Panc1 (cell line): ENCODE measurements around the gene MYL3. TPM values are rescaled to one million over a fixed set of nuclear protein-coding genes. Genes with fewer than 3 reads are reported as not detected.

Experiments
- ATAC-seq: fragments of 200-7000 bp; cut with Tn5 transposase; 2 replicates; pipeline ENCODE4 v1.9.1; 2020; ENCODE audit warnings: mild to moderate bottlenecking, moderate library complexity
- BruUV-seq: library from RNA; stranded (reverse); fragments of 400-500 nt; replicated peaks from 2 replicates; lab custom pipeline; 2021; lab: Mats Ljungman, UMichigan
- CTCF ChIA-PET: fragments of 300-600 bp; sonication (Branson Sonifier 250); formaldehyde crosslinking; loops from one replicate; lab custom pipeline; 2022; ENCODE audit warnings: antibody characterized with exemption; lab: Charles Lee
- POLR2A ChIA-PET: fragments of 300-600 bp; sonication (Branson Sonifier 250); formaldehyde crosslinking; loops from one replicate; lab custom pipeline; 2022; ENCODE audit warnings: antibody characterized with exemption; lab: Charles Lee
- DNase-seq: peaks from one replicate; pipeline ENCODE4 v3.0.0-alpha.2; 2010; ENCODE audit warnings: low read depth, low spot score
- H3K27ac ChIP-seq: 2 replicates; pipeline ENCODE4 v1.5.1; 2011; ENCODE audit warnings: mild to moderate bottlenecking, low read length, inconsistent platforms
- H3K27me3 ChIP-seq: fragments of 200-500 bp; sonication (Bioruptor generic); 2 replicates; pipeline ENCODE4 v1.6.0; 2014; ENCODE audit warnings: low read length, inconsistent platforms; ENCODE audit not compliant: control insufficient read depth, insufficient read depth
- H3K36me3 ChIP-seq: fragments of 200-500 bp; sonication (Bioruptor generic); 2 replicates; pipeline ENCODE4 v1.5.1; 2014; ENCODE audit warnings: inconsistent platforms, mild to moderate bottlenecking, low read length, moderate library complexity; ENCODE audit not compliant: control insufficient read depth, insufficient read depth
- H3K4me1 ChIP-seq: 2 replicates; pipeline ENCODE4 v1.5.1; 2011; ENCODE audit warnings: inconsistent platforms, mild to moderate bottlenecking, low read length, moderate library complexity; ENCODE audit not compliant: control insufficient read depth, insufficient read depth
- H3K4me3 ChIP-seq, 2 experiments: 2 replicates each; pipeline ENCODE4 v1.5.1; 2011 to 2012; ENCODE audit warnings: low read depth in 2 of 2, low read length in 2 of 2, mild to moderate bottlenecking in 2 of 2, inconsistent platforms in 1 of 2, moderate library complexity in 1 of 2
- H3K9me3 ChIP-seq: fragments of 200-500 bp; sonication (Bioruptor generic); 2 replicates; pipeline ENCODE4 v1.5.1; 2014; ENCODE audit warnings: low read depth, mild to moderate bottlenecking, inconsistent platforms, low read length, moderate library complexity; ENCODE audit not compliant: control insufficient read depth, insufficient read depth
- CTCF ChIP-seq: fragments of 450-650 bp; IDR thresholded peaks from 2 replicates; pipeline ENCODE4 v1.5.1; 2017; ENCODE audit warnings: mild to moderate bottlenecking
- POLR2AphosphoS5 ChIP-seq: IDR thresholded peaks from 2 replicates; pipeline ENCODE4 v1.6.1; 2012; ENCODE audit warnings: mild to moderate bottlenecking, low read depth, low read length, moderate library complexity
- REST ChIP-seq, 2 experiments: IDR thresholded peaks; 2 replicates each; pipeline ENCODE4 v1.6.1; 2011 to 2012; ENCODE audit warnings: low read depth in 2 of 2, control low read depth in 1 of 2, low read length in 1 of 2, mild to moderate bottlenecking in 1 of 2, moderate library complexity in 1 of 2; ENCODE audit not compliant: insufficient read depth in 1 of 2
- SIN3A ChIP-seq: IDR thresholded peaks from 2 replicates; pipeline ENCODE4 v1.6.1; 2012; ENCODE audit warnings: low read depth, mild to moderate bottlenecking, low read length, moderate library complexity, borderline replicate concordance; ENCODE audit not compliant: insufficient read depth
- TCF7L2 ChIP-seq: IDR thresholded peaks from 2 replicates; pipeline ENCODE4 v1.6.1; 2011; ENCODE audit warnings: mild to moderate bottlenecking, low read depth, low read length, inconsistent platforms
- in situ Hi-C: cut with HindIII; loops from 2 replicates; pipeline ENCODE4 v1.10.0; 2016; ENCODE audit warnings: low sequenced_read_pairs, low pct_unique_long_range_greater_than_20kb
- intact Hi-C: fragments of 100-400 bp; cut with micrococcal nuclease; formaldehyde crosslinking; loops from one replicate; pipeline ENCODE4 v1.10.0; 2022; ENCODE audit not compliant: unreplicated experiment
- total RNA-seq: library from RNA; stranded (reverse); gene quantifications from one replicate; pipeline ENCODE4 v1.2.1, GENCODE V29; 2021; ENCODE audit not compliant: unreplicated experiment

Gene MYL3
- total RNA-seq, 1 experiment from 2014 or later: not detected

- intact Hi-C loops: no loop called here
- DNase-seq (no peak), ATAC-seq (no peak)
- BruUV-seq: no TSS peak
- Histone ChIP-seq H3K4me1 (no peaks in the 10 kb centered on the region), H3K9me3 (no peaks in the 10 kb centered on the region), H3K36me3 (no peaks in the 10 kb centered on the region), H3K27ac (no peak overlapping the region), H3K27me3 (no peaks in the 10 kb centered on the region), H3K4me3 (no peak overlapping the region)
- in situ Hi-C loops: no loop called here
- ChIA-PET CTCF (no interaction called here), POLR2A (no interaction called here)
- TF ChIP-seq REST (IDR thresholded peaks at IDR 0.05; ENCODE audit: insufficient read depth in 1 of 2, low read depth in 2 of 2, low read length in 1 of 2) (no peak), SIN3A (no peak), TCF7L2 (no peak), CTCF (no peak), POLR2AphosphoS5 (no peak)
Measured at GRCh38 chr3:46898321-46899150, 35.3 kb upstream of the MYL3 start.

GRCh38 chr3:46897829-46898320, 34.6 kb upstream of the MYL3 start:
- in situ Hi-C loops (no loop called here), intact Hi-C loops (loop anchor here (2.0 kb wide), 1 partner anchor 193 kb away; no protein-coding TSS in a partner anchor)
- Histone ChIP-seq H3K4me1 (peaks cover under 1% of the 10 kb centered on the region; the same call in 1 of the 2 replicates), H3K9me3 (no peaks in the 10 kb centered on the region), H3K36me3 (no peaks in the 10 kb centered on the region), H3K27ac (no peak overlapping the region), H3K27me3 (no peaks in the 10 kb centered on the region), H3K4me3 (no peak overlapping the region)
- no TSS peak for BruUV-seq
- ChIA-PET CTCF (no interaction called here), POLR2A (no interaction called here)
- DNase-seq (no peak), ATAC-seq (no peak)
- TF ChIP-seq POLR2AphosphoS5 (no peak), SIN3A (no peak), CTCF (no peak), REST (IDR thresholded peaks at IDR 0.05; ENCODE audit: insufficient read depth in 1 of 2, low read depth in 2 of 2, low read length in 1 of 2) (no peak), TCF7L2 (no peak)
